HCT116 (cell line): ENCODE measurements around the gene FAM20B. TPM values are rescaled to one million over a fixed set of nuclear protein-coding genes. Genes with fewer than 3 reads are reported as not detected.

Source experiments
- ATAC-seq: fragments of 200-7000 bp; cut with Tn5 transposase; 2 replicates; pipeline ENCODE4 v1.9.1; 2020; ENCODE audit warnings: mild to moderate bottlenecking, moderate library complexity
- BruUV-seq: library from RNA; stranded (reverse); fragments of 400-500 nt; replicated peaks from 2 replicates; lab custom pipeline; 2021; lab: Mats Ljungman, UMichigan
- CTCF ChIA-PET: fragments of 300-600 bp; sonication (Branson Sonifier 250); formaldehyde crosslinking; loops from one replicate; lab custom pipeline; 2021; ENCODE audit warnings: antibody characterized with exemption; lab: Charles Lee
- POLR2A ChIA-PET: fragments of 300-600, 350-600 bp; sonication (Branson Sonifier 250); formaldehyde crosslinking; loops from one replicate; lab custom pipeline; 2021; ENCODE audit warnings: antibody characterized with exemption; lab: Charles Lee
- RAD21 ChIA-PET, 2 experiments: fragments of 300-600 bp; sonication (Branson Sonifier 250); formaldehyde crosslinking; loops; one replicate each; lab custom pipeline; 2023; ENCODE audit warnings: low total read pairs in 2 of 2; ENCODE audit not compliant: uncharacterized antibody in 2 of 2, unreplicated experiment in 2 of 2, low non-redundant PET in 1 of 2; lab: Charles Lee
- DNase-seq: peaks from one replicate; pipeline ENCODE4 v3.0.0-alpha.2; 2010; ENCODE audit warnings: low read depth, low spot score
- H2AFZ ChIP-seq: fragments of 200-600 bp; shearing (Covaris generic), sonication (generic); 2 replicates; pipeline ENCODE4 v1.6.1; 2017; ENCODE audit warnings: low read depth, mixed run types, mixed read lengths, antibody characterized with exemption, low read length; ENCODE audit not compliant: poor library complexity, severe bottlenecking
- H3K27ac ChIP-seq: 2 replicates; pipeline ENCODE4 v1.5.1; 2012; ENCODE audit warnings: low read depth, low read length
- H3K27me3 ChIP-seq: fragments of 200-600 bp; sonication (generic); 2 replicates; pipeline ENCODE4 v1.6.1; 2016; ENCODE audit warnings: mixed run types, low read length, mixed read lengths; ENCODE audit not compliant: insufficient read depth
- H3K36me3 ChIP-seq, 2 experiments: fragments of 200-500 bp in 1 of 2; fragments of 200-600 bp in 1 of 2; sonication (Bioruptor generic) in 1 of 2; sonication (generic) in 1 of 2; 2 replicates each; pipeline versions ENCODE4 v1.5.1 to v1.6.1; 2014 to 2016; ENCODE audit warnings: low read length in 2 of 2, inconsistent platforms in 1 of 2, mixed read lengths in 1 of 2, mixed run types in 1 of 2; ENCODE audit not compliant: insufficient read depth in 2 of 2, control insufficient read depth in 1 of 2
- H3K4me1 ChIP-seq, 2 experiments: fragments of 200-600 bp in 1 of 2; sonication (generic) in 1 of 2; 2 replicates each; pipeline versions ENCODE4 v1.5.1 to v1.6.1; 2012 to 2017; ENCODE audit warnings: low read length in 2 of 2, inconsistent platforms in 1 of 2, mild to moderate bottlenecking in 1 of 2, mixed read lengths in 1 of 2, mixed run types in 1 of 2, moderate library complexity in 1 of 2; ENCODE audit not compliant: insufficient read depth in 2 of 2, control insufficient read depth in 1 of 2
- H3K4me2 ChIP-seq: fragments of 200-600 bp; sonication (generic); 2 replicates; pipeline ENCODE4 v1.6.1; 2017; ENCODE audit warnings: mixed run types, low read length, mixed read lengths
- H3K4me3 ChIP-seq, 2 experiments: fragments of 200-600 bp in 1 of 2; sonication (generic) in 1 of 2; replicated peaks in 1 of 2; 2 replicates each; pipeline ENCODE4 v1.5.1; 2011 to 2016; ENCODE audit warnings: low read length in 2 of 2, control low read depth in 1 of 2, low read depth in 1 of 2, mild to moderate bottlenecking in 1 of 2, mixed read lengths in 1 of 2, mixed run types in 1 of 2
- H3K79me2 ChIP-seq: fragments of 200-600 bp; sonication (generic); 2 replicates; pipeline ENCODE4 v1.6.1; 2017; ENCODE audit warnings: mild to moderate bottlenecking, mixed run types, low read length, moderate library complexity, mixed read lengths; ENCODE audit not compliant: insufficient read depth
- H3K9ac ChIP-seq: fragments of 200-600 bp; sonication (generic); 2 replicates; pipeline ENCODE4 v1.6.1; 2016; ENCODE audit warnings: low read length, mixed read lengths
- H3K9me2 ChIP-seq: fragments of 200-600 bp; sonication (generic), shearing (Covaris generic); 2 replicates; pipeline ENCODE4 v1.6.1; 2017; ENCODE audit warnings: mixed run types, mild to moderate bottlenecking, moderate library complexity; ENCODE audit not compliant: insufficient read depth
- H3K9me3 ChIP-seq, 2 experiments: fragments of 200-500 bp in 1 of 2; fragments of 200-600 bp in 1 of 2; sonication (Bioruptor generic) in 1 of 2; sonication (generic) in 1 of 2; 2 replicates each; pipeline ENCODE4 v1.6.1; 2014 to 2017; ENCODE audit warnings: low read length in 2 of 2, mixed read lengths in 2 of 2, inconsistent platforms in 1 of 2, low read depth in 1 of 2, mild to moderate bottlenecking in 1 of 2, mixed run types in 1 of 2, moderate library complexity in 1 of 2; ENCODE audit not compliant: control insufficient read depth in 1 of 2, insufficient read depth in 1 of 2
- H4K20me1 ChIP-seq: fragments of 200-600 bp; sonication (generic), shearing (Covaris generic); 2 replicates; pipeline ENCODE4 v1.6.1; 2017; ENCODE audit warnings: mixed run types, mild to moderate bottlenecking, moderate library complexity; ENCODE audit not compliant: insufficient read depth
- CEBPB ChIP-seq: IDR thresholded peaks from 2 replicates; pipeline ENCODE4 v1.6.1; 2012; ENCODE audit warnings: low read depth
- ELF1 ChIP-seq: IDR thresholded peaks from 2 replicates; pipeline ENCODE4 v1.6.1; 2012; ENCODE audit warnings: low read depth, borderline replicate concordance
- EZH2phosphoT487 ChIP-seq: fragments of 200-600 bp; IDR thresholded peaks from 2 replicates; pipeline ENCODE4 v1.6.1; 2018; ENCODE audit warnings: antibody characterized with exemption, borderline replicate concordance
- MAX ChIP-seq: IDR thresholded peaks from 2 replicates; pipeline ENCODE4 v1.6.1; 2012
- POLR2A ChIP-seq: IDR thresholded peaks from 2 replicates; pipeline ENCODE4 v1.7.0; 2011; ENCODE audit warnings: borderline replicate concordance; ENCODE audit not compliant: insufficient read depth, insufficient read length; ENCODE audit errors: extremely low read depth
- POLR2AphosphoS5 ChIP-seq: IDR thresholded peaks from 2 replicates; pipeline ENCODE4 v1.6.1; 2011; ENCODE audit warnings: mild to moderate bottlenecking, low read depth, low read length, moderate library complexity
- RAD21 ChIP-seq: IDR thresholded peaks from 2 replicates; pipeline ENCODE4 v1.6.1; 2012; ENCODE audit warnings: low read depth, mild to moderate bottlenecking
- SIN3A ChIP-seq: IDR thresholded peaks from 2 replicates; pipeline ENCODE4 v1.6.1; 2012; ENCODE audit warnings: low read depth
- SP1 ChIP-seq: IDR thresholded peaks from 2 replicates; pipeline ENCODE4 v1.6.1; 2012; ENCODE audit warnings: low read depth
- TCF7L2 ChIP-seq: IDR thresholded peaks from 2 replicates; pipeline ENCODE4 v1.7.0; 2011; ENCODE audit warnings: borderline replicate concordance, inconsistent platforms; ENCODE audit not compliant: insufficient read depth, insufficient read length; ENCODE audit errors: extremely low read depth
- YY1 ChIP-seq: IDR thresholded peaks from 2 replicates; pipeline ENCODE4 v1.6.1; 2011; ENCODE audit warnings: low read length, low read depth, moderate library complexity, mild to moderate bottlenecking; ENCODE audit not compliant: insufficient replicate concordance; ENCODE audit errors: extremely low read depth
- ZFX ChIP-seq: fragments of 450-650 bp; IDR thresholded peaks from 2 replicates; pipeline ENCODE4 v1.6.1; 2017
- ZNF274 ChIP-seq: fragments of 200-500 bp; sonication (Bioruptor generic); IDR thresholded peaks from 2 replicates; pipeline ENCODE4 v1.6.1; 2014; ENCODE audit warnings: mild to moderate bottlenecking, low read depth, low read length, inconsistent platforms
- intact Hi-C: fragments of 100-400 bp; cut with micrococcal nuclease; formaldehyde crosslinking; loops from 2 replicates; pipeline ENCODE4 v1.10.0; 2022
- total RNA-seq: library from RNA; stranded (reverse); gene quantifications from one replicate; pipeline ENCODE4 v1.2.1, GENCODE V29; 2021; ENCODE audit not compliant: unreplicated experiment
- TF ChIP-seq, protein P1 (sequence below): IDR thresholded peaks from 2 replicates; pipeline ENCODE4 v1.6.1; 2012
- TF ChIP-seq, protein P2 (sequence below), 3 experiments: fragments of 200-600 bp in 1 of 3; sonication (generic) in 1 of 3; IDR thresholded peaks in 2 of 3; conservative IDR thresholded peaks in 1 of 3; 2 replicates each; pipeline ENCODE4 v1.5.1; 2012 to 2017; ENCODE audit warnings: low read depth in 2 of 3, low read length in 2 of 3, antibody characterized with exemption in 1 of 3, borderline replicate concordance in 1 of 3, control low read depth in 1 of 3, mild to moderate bottlenecking in 1 of 3, mixed read lengths in 1 of 3, mixed run types in 1 of 3, moderate library complexity in 1 of 3; ENCODE audit not compliant: insufficient read depth in 1 of 3

FAM20B gene
- total RNA-seq, 1 experiment from 2014 or later: 36.7 TPM

DNA sequence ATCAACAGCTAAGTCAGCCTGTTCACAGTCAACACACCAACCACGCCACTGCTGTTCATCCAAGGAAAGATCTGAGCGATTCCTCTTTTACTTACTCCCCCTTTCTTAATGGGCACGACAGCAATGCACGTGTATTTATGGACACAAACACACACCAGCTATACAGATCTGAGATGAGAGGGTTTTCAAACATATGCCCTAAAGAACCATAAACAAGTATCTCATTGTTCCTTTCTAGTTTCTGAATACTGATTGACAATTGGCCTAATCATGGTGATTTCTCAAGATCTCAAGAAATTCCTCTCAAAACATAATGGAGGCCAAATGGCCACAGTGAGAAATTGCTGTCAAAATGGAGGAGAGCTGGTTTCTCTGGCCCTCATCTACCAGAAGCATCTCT lies 74.2 kb downstream of the FAM20B start:
- ChIA-PET RAD21 (no interaction called here), POLR2A (no interaction called here), CTCF (no interaction called here)
- Histone ChIP-seq H3K9me2 (no peaks in the 10 kb centered on the region), H4K20me1 (no peaks in the 10 kb centered on the region), H3K36me3 (peaks cover 0 to 13% of the 10 kb centered on the region in 2 experiments; a peak in 3 of 4 replicates), H3K4me1 (no peaks in the 10 kb centered on the region), H2AFZ (no peak overlapping the region), H3K79me2 (peaks cover 5% of the 10 kb centered on the region; the same call in 1 of the 2 replicates), H3K9me3 (no peaks in the 10 kb centered on the region), H3K4me2 (no peak overlapping the region), H3K4me3 (no peak overlapping the region), H3K27me3 (no peaks in the 10 kb centered on the region), H3K9ac (no peak overlapping the region), H3K27ac (no peak overlapping the region)
- TF ChIP-seq ELF1 (no peak), TCF7L2 (no peak)
- no peak for DNase-seq
- no peak for ATAC-seq
- intact Hi-C loops: no loop called here
- no TSS peak for BruUV-seq

DNA sequence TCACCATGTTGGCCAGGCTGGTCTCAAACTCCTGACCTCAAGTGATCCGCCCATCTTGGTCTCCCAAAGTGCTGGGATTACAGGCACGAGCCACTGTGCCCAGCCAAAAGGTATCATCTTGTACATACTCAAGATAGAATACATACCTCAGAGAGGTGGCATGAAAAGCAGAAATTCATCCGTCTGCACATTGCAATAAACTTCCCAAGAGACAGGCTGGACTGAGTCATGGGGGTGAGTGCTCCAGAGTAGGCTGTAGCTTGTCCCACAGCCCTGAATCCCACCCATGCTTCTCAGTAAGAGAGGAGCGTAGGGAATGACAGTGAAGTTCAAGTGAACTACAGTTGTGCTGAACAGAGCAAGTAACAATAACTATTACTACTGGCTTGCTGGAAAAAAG lies 75.9 kb downstream of the FAM20B start:
- no peaks in the 10 kb centered on the region for H3K9me2 ChIP-seq
- ChIA-PET POLR2A (no interaction called here), CTCF (no interaction called here), RAD21 (no interaction called here)
- no peaks in the 10 kb centered on the region for H3K27me3 ChIP-seq
- H3K4me3 ChIP-seq: no peak overlapping the region
- no peaks in the 10 kb centered on the region for H3K4me1 ChIP-seq
- TF ChIP-seq MAX: no peak
- no peak for TF ChIP-seq POLR2AphosphoS5
- TF ChIP-seq EZH2phosphoT487: no peak
- no peak for TF ChIP-seq POLR2A
- no peak for TF ChIP-seq ZFX
- TF ChIP-seq, protein P1, sequence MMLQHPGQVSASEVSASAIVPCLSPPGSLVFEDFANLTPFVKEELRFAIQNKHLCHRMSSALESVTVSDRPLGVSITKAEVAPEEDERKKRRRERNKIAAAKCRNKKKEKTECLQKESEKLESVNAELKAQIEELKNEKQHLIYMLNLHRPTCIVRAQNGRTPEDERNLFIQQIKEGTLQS: no peak
- no peak for TF ChIP-seq SIN3A
- no peak for TF ChIP-seq SP1
- TF ChIP-seq CEBPB: no peak
- TF ChIP-seq, protein P2, sequence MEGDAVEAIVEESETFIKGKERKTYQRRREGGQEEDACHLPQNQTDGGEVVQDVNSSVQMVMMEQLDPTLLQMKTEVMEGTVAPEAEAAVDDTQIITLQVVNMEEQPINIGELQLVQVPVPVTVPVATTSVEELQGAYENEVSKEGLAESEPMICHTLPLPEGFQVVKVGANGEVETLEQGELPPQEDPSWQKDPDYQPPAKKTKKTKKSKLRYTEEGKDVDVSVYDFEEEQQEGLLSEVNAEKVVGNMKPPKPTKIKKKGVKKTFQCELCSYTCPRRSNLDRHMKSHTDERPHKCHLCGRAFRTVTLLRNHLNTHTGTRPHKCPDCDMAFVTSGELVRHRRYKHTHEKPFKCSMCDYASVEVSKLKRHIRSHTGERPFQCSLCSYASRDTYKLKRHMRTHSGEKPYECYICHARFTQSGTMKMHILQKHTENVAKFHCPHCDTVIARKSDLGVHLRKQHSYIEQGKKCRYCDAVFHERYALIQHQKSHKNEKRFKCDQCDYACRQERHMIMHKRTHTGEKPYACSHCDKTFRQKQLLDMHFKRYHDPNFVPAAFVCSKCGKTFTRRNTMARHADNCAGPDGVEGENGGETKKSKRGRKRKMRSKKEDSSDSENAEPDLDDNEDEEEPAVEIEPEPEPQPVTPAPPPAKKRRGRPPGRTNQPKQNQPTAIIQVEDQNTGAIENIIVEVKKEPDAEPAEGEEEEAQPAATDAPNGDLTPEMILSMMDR (IDR thresholded peaks at IDR 0.05 in 2 of 3, conservative IDR thresholded peaks at IDR 0.05 in 1 of 3; ENCODE audit: borderline replicate concordance in 1 of 3, insufficient read depth in 1 of 3, low read depth in 2 of 3, low read length in 2 of 3): no peak
- no peak for TF ChIP-seq ZNF274
- TF ChIP-seq RAD21: no peak
- no peak for TF ChIP-seq YY1
- intact Hi-C loops: no loop called here
- no peaks in the 10 kb centered on the region for H3K9me3 ChIP-seq
- DNase-seq (no peak), ATAC-seq (no peak)
- H2AFZ ChIP-seq: no peak overlapping the region
- H3K9ac ChIP-seq: no peak overlapping the region
- peaks cover 5% of the 10 kb centered on the region; the same call in 1 of the 2 replicates for H3K79me2 ChIP-seq
- H4K20me1 ChIP-seq: no peaks in the 10 kb centered on the region
- no peak overlapping the region for H3K4me2 ChIP-seq
- no TSS peak for BruUV-seq
- H3K27ac ChIP-seq: no peak overlapping the region
- H3K36me3 ChIP-seq: peaks cover 0 to 7% of the 10 kb centered on the region in 2 experiments; a peak in 3 of 4 replicates
